ENCODE results near the gene RBM14.
"Not testable (repeated sequence)": the region's sequence is repeated elsewhere in the genome, so short reads cannot be mapped to it uniquely, and the experiment has no call there.

The RBM14 gene

GRCh38 chr11:66598993-66599392, 17.4 kb upstream of the RBM14 start:
- DNase-seq = no peak

GRCh38 chr11:66600219-66600618, 16.2 kb upstream of the RBM14 start:
- DNase-seq = no peak

- no peak for DNase-seq
Measured at GRCh38 chr11:66600631-66601233, 15.7 kb upstream of the RBM14 start.

GRCh38 chr11:66603072-66603471, 13.4 kb upstream of the RBM14 start:
- no peak for DNase-seq

GRCh38 chr11:66604155-66604554, 12.3 kb upstream of the RBM14 start:
- no peak for DNase-seq

- DNase-seq = not testable (repeated sequence)
Measured at GRCh38 chr11:66606608-66607007, 9.8 kb upstream of the RBM14 start.

- DNase-seq = no peak
Measured at GRCh38 chr11:66607126-66607834, 9.2 kb upstream of the RBM14 start.

- DNase-seq = no peak
Measured at GRCh38 chr11:66609721-66610617, 6.5 kb upstream of the RBM14 start.

- DNase-seq = no peak
Measured at GRCh38 chr11:66612458-66612857, 4.0 kb upstream of the RBM14 start.

GRCh38 chr11:66614073-66614472, 2.4 kb upstream of the RBM14 start:
- DNase-seq = no peak

GRCh38 chr11:66617155-66617834, 865 bp downstream of the RBM14 start:
- DNase-seq = no peak

GRCh38 chr11:66619080-66619554, 2.7 kb downstream of the RBM14 start:
- no peak for DNase-seq

- no peak for DNase-seq
Measured at GRCh38 chr11:66624450-66624849, 8.0 kb downstream of the RBM14 start.

- DNase-seq = no peak
Measured at GRCh38 chr11:66625041-66625751, 8.8 kb downstream of the RBM14 start.

GRCh38 chr11:66625752-66626149, 9.3 kb downstream of the RBM14 start:
- no peak for DNase-seq

- no peak for DNase-seq
Measured at GRCh38 chr11:66626382-66626781, 10.0 kb downstream of the RBM14 start.

- no peak for DNase-seq
Measured at GRCh38 chr11:66626926-66627325, 10.5 kb downstream of the RBM14 start.

- DNase-seq = no peak
Measured at GRCh38 chr11:66628061-66628603, 11.7 kb downstream of the RBM14 start.

GRCh38 chr11:66629356-66629755, 12.9 kb downstream of the RBM14 start:
- DNase-seq = no peak

- DNase-seq = no peak
Measured at GRCh38 chr11:66631883-66632282, 15.5 kb downstream of the RBM14 start.

GRCh38 chr11:66632952-66633351, 16.5 kb downstream of the RBM14 start:
- DNase-seq = no peak

GRCh38 chr11:66636411-66636810, 20.0 kb downstream of the RBM14 start:
- DNase-seq = no peak
